ENCODE results near the gene PRG2.
A peak's percentile ranks its signal among the peaks of the same experiment; 100 is the strongest.
"Not testable (repeated sequence)": the region's sequence is repeated elsewhere in the genome, so short reads cannot be mapped to it uniquely, and the experiment has no call there.

The PRG2 gene

GRCh38 chr11:57347336-57347735, 43.1 kb downstream of the PRG2 start:
- no peak for DNase-seq (ENCODE audit: low read depth)

- DNase-seq (ENCODE audit: low read depth): peak; percentile 59
These were observed 44.8 kb downstream of the PRG2 start for GRCh38 chr11:57345555-57346211.

- no peak for DNase-seq (ENCODE audit: low read depth)
These were observed 45.6 kb downstream of the PRG2 start for GRCh38 chr11:57344826-57345225.

- DNase-seq (ENCODE audit: low read depth): no peak
These were observed 46.6 kb downstream of the PRG2 start for GRCh38 chr11:57343825-57344224.

GRCh38 chr11:57342702-57343101, 47.7 kb downstream of the PRG2 start:
- no peak for DNase-seq (ENCODE audit: low read depth)

DNA sequence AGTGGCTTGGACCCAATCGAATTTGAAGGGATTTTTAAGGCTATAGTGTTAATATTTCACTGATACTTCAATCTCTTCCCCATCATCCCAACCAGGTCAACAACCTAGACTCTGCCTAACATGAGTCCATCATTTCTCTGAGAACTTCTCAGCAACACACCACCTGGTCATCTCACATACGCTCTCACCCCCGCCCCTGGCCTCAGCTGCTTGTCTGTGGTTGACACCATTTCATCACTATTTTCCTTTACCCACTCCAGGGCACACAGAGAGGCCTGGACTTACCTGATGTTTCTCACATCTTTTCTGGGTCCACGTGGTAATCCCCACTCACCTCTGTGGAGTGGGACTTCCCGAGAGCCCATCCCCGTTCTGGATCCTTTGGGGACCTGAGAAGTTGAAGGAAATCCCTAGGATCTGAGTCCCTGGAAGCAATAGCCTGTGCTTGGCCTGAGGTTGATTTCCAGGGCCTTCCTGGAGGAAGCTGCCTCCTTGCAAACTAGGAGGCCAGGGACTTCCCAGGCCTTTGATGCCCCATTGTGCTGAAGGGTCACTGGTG, 49.1 kb downstream of the PRG2 start:
- no peak for DNase-seq (ENCODE audit: low read depth)

- DNase-seq (ENCODE audit: low read depth): no peak
These were observed 50.3 kb downstream of the PRG2 start for GRCh38 chr11:57340039-57340615.

DNA sequence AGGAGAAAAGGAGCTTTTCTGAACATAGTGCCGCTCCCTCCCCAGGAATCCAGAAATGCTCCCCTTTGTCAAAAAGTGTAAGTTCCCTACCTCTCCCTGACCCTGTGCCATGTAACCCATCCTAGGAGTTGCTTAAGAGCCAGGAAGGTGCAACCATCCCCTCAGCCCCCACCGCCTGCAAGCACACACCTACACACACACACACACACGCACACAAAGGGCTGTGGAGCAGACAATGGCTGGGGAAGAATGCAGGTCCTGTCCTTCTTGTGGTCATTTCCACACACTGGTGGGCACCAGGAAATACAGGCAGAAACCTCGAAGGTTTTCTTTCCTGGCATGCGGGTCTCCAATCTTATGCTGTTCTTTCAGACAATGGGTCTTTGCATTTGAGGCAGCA, 51.1 kb downstream of the PRG2 start:
- no peak for DNase-seq (ENCODE audit: low read depth)

DNA sequence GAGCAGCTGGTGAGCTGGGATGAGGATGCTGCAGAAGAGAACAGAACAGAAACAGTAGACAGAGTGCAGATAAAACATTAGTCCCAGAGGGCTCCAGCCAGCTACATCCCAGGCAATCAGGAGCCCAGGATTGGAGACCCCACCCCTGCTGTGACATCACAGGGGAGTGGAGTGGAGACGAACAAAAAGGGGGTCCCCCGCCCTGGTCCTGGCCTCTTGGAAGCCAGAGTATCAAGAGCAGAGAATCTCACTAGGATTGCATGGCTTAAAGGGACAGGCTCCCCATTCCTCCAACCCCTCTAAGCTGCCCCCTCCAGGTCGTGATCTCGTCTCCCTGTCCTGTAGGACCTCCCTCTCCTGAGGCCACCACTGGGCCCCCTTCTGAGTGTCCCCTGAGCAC, 52.3 kb downstream of the PRG2 start, which contains the start of gene P2RX3:
TSS of gene P2RX3 (plus strand) at position 211 of the 400 bp plus-strand sequence. CDS start 199 bp downstream, outside the sequence.
- no peak for DNase-seq (ENCODE audit: low read depth)

GRCh38 chr11:57336856-57337255, 53.6 kb downstream of the PRG2 start:
- not testable (repeated sequence) for DNase-seq (ENCODE audit: low read depth)

Measured in T follicular helper cell (primary cell).